ENCODE results near the gene E2F4.
A peak's percentile ranks its signal among the peaks of the same experiment; 100 is the strongest.

E2F4 gene

DNA sequence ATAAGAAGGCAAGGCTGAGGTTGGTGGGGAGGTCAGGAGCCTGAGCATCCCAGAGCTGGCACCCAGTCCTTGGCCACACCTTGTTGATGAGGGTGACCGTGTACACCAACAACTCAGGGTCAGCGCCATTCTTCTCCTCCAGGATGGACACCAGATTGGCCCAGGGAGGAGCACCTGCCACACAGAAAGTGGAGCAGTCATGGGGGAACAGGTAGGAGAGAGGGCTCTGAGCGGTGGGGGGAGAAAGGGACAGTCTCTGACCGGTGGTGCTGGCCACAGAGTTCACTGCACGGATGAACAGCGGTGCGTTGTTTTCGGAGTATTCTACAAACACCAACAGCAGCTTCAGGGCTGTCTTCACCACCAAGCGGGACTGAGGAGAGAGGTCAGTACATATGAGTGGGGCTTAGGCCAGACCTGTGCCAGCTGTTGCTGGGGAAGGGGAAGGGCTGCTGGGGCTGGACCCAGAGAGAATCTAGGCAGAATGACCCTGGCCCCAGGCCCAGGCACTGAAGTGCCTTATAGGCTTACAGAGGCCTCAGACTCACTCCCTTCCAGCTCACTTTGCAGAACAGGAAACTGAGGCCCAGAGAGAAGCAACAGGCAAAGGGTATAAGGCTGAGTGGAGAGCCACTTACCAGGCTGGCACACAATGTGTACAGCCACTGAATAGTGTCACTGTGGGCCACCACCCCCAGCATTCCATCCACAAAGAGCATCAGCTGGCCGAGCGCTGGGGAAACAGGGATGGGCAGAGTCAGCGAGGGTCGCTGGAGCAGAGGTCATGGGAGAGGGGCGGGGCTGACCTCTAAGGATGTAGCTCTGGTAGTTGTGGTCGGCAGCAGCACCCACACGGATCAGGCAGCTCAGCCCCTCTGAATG lies 45.7 kb downstream of the E2F4 start:
- DNase-seq: no peak

DNA sequence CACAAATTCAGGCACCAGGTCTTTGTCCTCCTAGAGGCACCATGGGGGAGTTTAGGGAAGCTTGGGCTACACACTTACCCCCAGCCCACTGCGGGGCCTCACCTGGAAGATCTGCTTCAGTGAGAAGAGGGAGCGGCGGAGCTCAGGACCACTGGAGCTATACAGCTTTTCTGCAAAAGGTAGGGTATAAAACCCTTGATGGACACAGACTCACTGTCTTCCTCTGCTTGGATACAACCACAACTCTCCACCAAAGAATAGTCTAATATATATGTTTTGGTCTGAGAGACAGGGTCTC lies 46.3 kb downstream of the E2F4 start:
- no peak for DNase-seq

DNA sequence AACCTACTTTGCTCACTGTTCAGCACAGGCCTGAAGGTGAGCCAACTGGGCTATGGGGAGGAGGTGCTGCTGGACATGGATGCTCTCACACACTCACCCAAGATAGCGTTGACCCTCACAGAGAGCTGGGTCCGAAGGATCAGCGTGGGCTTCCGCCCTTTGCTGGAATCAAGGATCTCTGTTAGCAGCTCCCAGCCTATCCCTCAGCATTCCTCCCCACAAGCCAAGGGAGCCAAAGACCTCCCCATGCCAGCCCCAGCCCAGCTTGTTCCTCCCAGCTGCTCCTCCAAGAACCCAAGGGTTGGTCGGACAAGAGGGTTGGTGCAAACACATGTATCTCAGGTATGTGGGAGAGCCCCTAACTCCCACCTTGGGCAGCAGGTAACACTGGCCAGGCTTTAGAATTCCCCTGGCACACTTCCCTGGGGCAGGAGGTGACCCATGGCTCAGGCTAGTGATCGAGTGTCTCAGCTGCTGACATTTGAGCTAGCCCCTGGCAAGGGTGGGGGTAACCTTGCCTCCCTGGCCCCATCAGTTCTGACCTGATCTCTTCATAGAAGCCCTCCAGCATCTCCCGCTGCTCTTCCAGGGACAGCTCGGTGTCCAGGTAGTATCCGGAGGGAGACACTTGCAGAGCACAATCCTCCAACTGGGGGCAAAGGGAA lies 47.0 kb downstream of the E2F4 start:
- no peak for DNase-seq

DNA sequence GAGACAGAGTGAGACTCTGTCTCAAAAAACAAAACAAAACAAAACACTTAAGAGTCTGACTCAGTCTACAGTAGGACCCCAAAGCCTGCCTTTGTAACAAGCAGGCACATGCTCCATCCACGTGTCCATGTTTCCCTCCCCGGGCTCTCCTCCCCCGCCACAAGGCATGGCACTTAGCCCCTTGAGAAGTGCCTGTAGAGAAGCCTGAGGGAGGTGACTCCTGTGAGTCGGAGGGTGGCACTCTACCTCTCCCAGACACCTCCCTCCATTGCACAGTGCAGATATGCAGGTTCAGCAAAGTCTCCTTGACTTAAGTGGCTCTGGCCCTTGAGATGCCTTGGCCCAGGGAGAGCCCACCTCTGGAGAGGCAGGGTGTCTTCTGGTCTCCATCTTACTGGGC lies 48.6 kb downstream of the E2F4 start:
- DNase-seq: no peak

DNA sequence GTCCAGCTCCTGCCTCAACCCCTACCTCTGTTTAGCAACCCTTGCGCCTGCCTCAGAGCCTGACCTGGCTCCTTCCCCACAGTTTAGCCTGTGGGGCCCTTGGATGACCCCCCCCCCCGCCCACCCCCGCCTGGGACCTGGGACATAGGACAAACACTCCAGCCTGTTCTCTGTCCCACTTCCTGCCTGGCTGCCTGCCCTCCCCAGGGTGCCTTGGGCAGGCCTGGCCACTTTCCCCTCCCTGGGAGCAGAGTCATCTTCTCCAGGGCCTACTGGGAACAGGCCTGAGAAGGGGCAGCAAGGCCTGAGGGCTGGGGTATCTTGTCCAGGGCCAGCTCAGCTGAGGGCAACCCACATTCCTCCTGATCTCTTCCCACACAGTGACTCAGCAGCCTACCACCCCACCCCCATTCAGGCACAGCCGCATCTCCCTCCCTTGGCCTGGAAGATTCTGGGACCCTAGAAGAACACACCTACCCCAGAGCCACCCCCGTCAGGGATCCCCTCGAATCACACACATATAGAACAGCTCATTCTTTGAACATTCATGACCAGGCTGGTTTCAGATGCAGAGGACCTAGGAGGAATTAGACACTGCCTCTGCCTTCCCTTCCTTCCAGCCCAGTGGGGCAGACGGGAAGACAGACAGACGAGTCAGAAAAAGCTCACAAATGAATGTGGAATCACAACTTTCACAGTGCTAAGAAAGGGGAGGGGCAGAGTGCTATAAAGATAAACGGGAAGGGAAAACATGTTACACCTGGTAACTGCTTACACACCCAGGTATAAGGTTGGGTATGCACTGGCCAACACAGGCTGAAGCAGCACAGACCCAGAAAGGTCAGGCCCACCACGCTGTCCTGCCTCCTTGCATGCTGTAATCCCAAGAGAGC lies 49.3 kb downstream of the E2F4 start:
- DNase-seq: no peak

- DNase-seq: no peak
Measured at GRCh38 chr16:67242138-67242730, 50.3 kb downstream of the E2F4 start.

DNA sequence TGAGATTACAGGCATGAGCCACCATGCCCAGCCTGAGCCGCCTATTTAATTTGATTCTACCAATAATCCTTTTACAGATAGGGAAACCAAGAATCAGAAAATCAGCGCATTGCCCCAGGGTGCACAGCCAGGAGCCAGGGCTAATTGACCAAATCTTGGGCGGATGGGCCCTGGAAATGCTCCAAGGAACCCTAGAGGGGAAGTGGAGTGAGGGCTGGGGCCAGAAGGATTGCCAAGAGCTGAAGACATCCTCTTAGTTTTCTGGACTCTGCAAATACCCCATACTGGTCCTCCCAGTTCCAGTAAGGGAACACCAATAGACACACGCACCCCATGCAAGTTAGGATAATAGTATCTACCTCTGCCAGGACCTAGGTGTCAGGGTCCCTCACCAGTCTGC lies 51.5 kb downstream of the E2F4 start:
- no peak for DNase-seq

DNA sequence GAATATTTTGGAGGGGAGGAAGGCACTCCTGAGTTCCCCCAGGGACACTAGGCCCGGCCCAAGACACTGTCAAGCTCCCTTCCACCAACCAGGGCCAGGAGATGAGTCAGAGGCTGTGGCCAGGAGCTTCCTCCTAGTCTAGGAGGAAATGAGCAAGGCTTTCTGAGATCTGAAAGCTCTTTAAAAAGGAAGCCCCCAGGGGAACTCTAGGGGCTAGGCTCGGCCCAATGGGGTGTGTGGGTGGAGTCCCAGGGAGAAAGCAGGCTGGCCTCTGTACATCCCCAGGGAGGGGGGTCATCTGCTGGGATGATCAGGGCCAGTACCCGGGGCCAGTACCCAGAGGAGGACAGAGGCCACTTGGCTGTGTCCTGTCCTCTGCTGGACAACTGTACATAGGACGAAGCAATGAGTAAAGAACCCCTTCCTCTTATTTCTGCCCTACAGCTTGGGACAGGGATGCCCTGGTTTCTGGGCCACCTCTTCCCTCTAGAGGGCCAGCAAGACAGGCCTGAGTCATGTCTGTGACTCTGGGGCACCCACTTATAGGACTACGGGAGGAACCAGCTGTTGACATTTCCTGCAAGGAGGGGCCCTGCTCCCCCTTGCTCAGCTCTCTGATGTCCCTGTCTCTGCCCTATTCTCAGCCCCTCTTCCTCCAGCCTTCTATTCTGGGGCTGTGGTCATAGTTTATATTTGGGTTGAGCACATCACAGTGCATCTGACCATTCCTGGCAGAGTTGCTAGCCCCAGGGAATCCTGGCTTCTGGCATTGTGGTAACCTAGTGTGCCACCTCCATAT lies 52.6 kb downstream of the E2F4 start:
- no peak for DNase-seq

DNA sequence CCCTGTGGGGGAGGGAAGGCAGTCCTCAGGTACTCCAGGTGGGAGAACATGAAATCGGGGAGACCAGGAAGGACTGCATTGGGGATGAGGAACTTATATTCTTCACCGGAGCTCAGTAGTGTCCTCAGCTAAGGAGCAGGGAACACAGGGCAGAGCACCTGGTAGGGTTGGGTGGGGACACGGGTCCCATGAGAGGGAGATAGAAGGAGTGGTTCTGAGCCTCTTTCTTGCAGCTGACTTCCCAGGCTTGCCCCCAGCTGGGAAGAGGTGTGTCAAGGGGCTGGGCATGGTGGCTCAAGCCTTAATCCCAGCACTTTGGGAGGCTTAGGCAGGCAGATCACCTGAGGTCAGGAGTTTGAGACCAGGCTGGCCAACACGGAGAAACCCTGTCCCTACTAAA lies 53.2 kb downstream of the E2F4 start:
- no peak for DNase-seq

- DNase-seq: no peak
Measured at GRCh38 chr16:67245674-67246080, 53.7 kb downstream of the E2F4 start.

DNA sequence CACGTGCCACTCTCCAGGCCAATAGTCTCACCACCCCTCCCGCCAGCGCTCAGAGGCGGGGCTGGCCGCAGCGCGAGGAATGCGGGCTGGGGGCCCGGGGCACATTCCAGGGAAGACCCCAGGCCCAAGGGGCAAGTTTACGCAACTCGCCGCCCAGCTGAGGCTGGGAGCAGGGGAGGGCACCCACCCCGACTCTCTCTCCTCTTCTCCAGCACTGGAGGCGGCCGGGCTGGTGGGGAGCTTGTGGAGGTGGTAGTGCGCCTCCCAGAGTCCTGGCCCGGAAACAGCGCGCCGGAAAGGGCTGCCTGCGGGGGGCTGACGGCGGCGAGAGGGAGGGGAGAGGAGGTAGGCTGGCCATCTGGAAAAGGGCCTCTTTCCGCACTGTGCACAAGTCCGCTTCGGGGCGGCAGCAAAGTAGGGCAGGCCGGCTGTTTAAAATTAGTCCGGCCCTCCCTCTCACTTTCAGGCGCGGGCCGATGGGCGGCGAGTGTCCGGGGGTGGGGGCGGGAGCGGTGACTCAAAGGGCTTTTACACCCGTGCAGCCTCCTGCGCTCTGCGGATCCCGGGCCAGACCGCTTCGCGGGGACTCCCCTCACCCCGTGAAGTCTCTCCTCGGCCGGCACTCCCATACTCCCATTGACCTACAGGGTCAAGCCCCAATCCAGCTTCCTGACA lies 54.3 kb downstream of the E2F4 start:
- DNase-seq: no peak

DNA sequence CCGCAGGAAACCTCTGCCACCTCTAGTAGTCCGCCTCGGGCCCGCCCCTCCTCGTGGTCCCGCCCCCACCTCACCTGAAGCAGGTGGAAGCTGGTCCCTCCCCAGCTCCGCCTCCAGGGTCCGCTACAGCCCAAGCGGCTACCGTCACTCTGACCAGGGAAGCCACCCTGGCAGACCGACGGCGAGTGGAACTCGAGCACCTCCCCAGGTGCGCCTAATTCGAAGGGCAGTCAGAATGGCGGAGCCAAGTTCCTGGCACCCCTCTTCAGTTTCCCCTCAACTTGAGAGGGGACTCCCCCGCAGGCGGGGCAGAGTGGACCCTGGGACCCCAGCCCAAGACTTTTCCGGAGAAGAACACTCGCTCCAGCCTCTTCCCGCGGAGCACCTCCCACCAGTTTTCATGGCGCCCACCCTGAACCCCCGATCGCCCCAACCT lies 54.8 kb downstream of the E2F4 start:
- no peak for DNase-seq

GRCh38 chr16:67247192-67248072 lies 55.5 kb downstream of the E2F4 start, which contains the start of gene FHOD1:
TSS of gene FHOD1 (minus strand) at chr16:67247481. CDS start at chr16:67247410, 71 bp downstream.
- DNase-seq: peak; percentile 13

GRCh38 chr16:67248073-67248400 lies 56.1 kb downstream of the E2F4 start:
- no peak for DNase-seq
